Endothelial cell (in vitro differentiated cells): ENCODE data around the gene JAKMIP2. TPM values are rescaled to one million over a fixed set of nuclear protein-coding genes. Genes with fewer than 3 reads are reported as not detected.

ENCODE experiments used
- DNase-seq: peaks from one replicate; pipeline ENCODE4 v3.0.0; 2021; ENCODE audit warnings: low spot score
- H3K27ac Mint-ChIP-seq: one replicate; pipeline ENCODE4 v1.8.0; 2021; ENCODE audit warnings: mixed read lengths, inconsistent platforms; ENCODE audit not compliant: unreplicated experiment
- H3K27me3 Mint-ChIP-seq: one replicate; pipeline ENCODE4 v1.8.0; 2021; ENCODE audit warnings: mild to moderate bottlenecking, moderate library complexity, mixed read lengths, inconsistent platforms; ENCODE audit not compliant: unreplicated experiment
- H3K36me3 Mint-ChIP-seq: one replicate; pipeline ENCODE4 v1.8.0; 2021; ENCODE audit warnings: mild to moderate bottlenecking, low read depth, mixed read lengths, inconsistent platforms; ENCODE audit not compliant: unreplicated experiment
- H3K4me1 Mint-ChIP-seq: one replicate; pipeline ENCODE4 v1.8.0; 2021; ENCODE audit warnings: mild to moderate bottlenecking, mixed read lengths, inconsistent platforms; ENCODE audit not compliant: unreplicated experiment
- H3K4me3 Mint-ChIP-seq: one replicate; pipeline ENCODE4 v1.8.0; 2021; ENCODE audit warnings: mild to moderate bottlenecking, mixed read lengths, inconsistent platforms; ENCODE audit not compliant: unreplicated experiment
- H3K9me3 Mint-ChIP-seq: one replicate; pipeline ENCODE4 v1.8.0; 2021; ENCODE audit warnings: mixed read lengths, inconsistent platforms; ENCODE audit not compliant: unreplicated experiment
- total RNA-seq: library from RNA; stranded (reverse); fragmentation: NEBNext Ultra II Directional; extraction: Animal tissue kit (Norgen Biotek cat#: 25700); gene quantifications from one replicate; pipeline ENCODE4 v1.2.1, GENCODE V29; 2021; ENCODE audit not compliant: unreplicated experiment
- TF ChIP-seq, protein P1 (sequence below): fragments of 200-600 bp; sonication (generic); IDR thresholded peaks from one replicate; pipeline ENCODE4 v1.5.0; 2021; ENCODE audit warnings: antibody characterized with exemption; ENCODE audit not compliant: unreplicated experiment

Gene JAKMIP2
- total RNA-seq, 1 donor from 2014 or later = 4.3 TPM

DNA sequence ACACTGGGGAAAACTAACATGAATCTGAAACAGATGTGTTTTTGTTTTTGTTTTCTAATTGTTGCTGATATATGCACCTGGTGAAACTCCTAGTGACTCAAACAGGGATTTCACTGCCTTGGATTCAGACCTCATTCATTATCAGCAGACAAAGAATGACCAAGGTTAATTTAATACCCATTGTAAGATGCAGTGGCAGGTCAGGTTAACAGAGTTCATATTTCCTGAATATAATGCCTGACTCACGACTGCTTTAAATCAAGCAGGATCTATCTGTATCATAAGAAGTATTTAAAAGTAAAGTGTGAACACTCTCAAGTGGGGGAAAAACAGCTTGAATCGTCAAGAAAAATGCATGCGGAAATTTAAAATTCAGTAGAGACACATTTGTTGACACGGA is 5.5 kb downstream of the JAKMIP2 start:
- Mint-ChIP-seq H3K4me1 (peaks cover 4% of the 10 kb centered on the region), H3K27ac (no peak overlapping the region), H3K27me3 (no peaks in the 10 kb centered on the region), H3K36me3 (no peaks in the 10 kb centered on the region), H3K4me3 (no peak overlapping the region), H3K9me3 (no peaks in the 10 kb centered on the region)
- TF ChIP-seq, protein P1, sequence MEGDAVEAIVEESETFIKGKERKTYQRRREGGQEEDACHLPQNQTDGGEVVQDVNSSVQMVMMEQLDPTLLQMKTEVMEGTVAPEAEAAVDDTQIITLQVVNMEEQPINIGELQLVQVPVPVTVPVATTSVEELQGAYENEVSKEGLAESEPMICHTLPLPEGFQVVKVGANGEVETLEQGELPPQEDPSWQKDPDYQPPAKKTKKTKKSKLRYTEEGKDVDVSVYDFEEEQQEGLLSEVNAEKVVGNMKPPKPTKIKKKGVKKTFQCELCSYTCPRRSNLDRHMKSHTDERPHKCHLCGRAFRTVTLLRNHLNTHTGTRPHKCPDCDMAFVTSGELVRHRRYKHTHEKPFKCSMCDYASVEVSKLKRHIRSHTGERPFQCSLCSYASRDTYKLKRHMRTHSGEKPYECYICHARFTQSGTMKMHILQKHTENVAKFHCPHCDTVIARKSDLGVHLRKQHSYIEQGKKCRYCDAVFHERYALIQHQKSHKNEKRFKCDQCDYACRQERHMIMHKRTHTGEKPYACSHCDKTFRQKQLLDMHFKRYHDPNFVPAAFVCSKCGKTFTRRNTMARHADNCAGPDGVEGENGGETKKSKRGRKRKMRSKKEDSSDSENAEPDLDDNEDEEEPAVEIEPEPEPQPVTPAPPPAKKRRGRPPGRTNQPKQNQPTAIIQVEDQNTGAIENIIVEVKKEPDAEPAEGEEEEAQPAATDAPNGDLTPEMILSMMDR = no peak
- DNase-seq = no peak

DNA sequence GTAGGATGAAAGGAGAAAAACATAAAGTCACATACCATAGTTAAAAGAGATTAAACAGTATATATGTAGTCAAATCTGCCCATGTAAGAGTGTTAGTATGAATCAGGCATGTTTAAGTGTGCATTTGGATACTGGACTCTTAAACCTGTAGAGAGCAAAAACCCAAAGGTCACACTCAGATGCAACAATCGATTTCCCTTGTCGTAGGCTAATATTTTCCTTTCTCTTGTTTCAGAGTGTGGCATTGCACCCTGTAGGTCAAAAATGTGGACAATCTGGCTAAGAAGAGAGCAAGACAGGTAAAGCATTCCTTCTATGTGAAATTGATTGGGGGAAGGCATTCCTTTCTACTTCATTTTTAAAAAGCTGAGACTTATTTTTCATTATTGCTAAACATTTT is 8.9 kb downstream of the JAKMIP2 start:
- DNase-seq = no peak
- TF ChIP-seq, protein P1 = no peak
- no peaks in the 10 kb centered on the region for H3K4me1 Mint-ChIP-seq
- no peaks in the 10 kb centered on the region for H3K9me3 Mint-ChIP-seq
- no peaks in the 10 kb centered on the region for H3K36me3 Mint-ChIP-seq
- H3K27me3 Mint-ChIP-seq = no peaks in the 10 kb centered on the region
- H3K27ac Mint-ChIP-seq = no peak overlapping the region
- H3K4me3 Mint-ChIP-seq = no peak overlapping the region

DNA sequence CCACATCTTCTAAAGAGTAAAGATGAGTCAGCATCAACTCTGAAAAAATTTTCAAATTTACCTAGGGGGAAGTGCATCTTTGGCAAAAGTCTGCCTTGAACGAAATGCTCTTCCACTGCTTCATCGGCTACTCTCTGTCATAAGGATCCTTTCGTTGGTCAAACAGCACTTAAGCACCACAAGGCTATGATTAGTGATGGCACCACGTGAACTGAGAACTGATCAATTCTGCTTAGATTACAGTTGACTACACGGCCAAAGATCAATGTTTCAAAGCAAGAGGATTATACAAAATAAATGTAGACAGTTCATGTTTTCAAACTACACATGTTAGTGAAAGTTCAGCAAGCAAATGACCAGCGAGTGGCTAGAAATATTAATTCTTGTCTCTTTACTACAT is 9.4 kb downstream of the JAKMIP2 start:
- TF ChIP-seq, protein P1 = no peak
- Mint-ChIP-seq H3K4me1 (no peaks in the 10 kb centered on the region), H3K36me3 (no peaks in the 10 kb centered on the region), H3K27me3 (no peaks in the 10 kb centered on the region), H3K9me3 (no peaks in the 10 kb centered on the region), H3K4me3 (no peak overlapping the region), H3K27ac (no peak overlapping the region)
- DNase-seq = no peak

DNA sequence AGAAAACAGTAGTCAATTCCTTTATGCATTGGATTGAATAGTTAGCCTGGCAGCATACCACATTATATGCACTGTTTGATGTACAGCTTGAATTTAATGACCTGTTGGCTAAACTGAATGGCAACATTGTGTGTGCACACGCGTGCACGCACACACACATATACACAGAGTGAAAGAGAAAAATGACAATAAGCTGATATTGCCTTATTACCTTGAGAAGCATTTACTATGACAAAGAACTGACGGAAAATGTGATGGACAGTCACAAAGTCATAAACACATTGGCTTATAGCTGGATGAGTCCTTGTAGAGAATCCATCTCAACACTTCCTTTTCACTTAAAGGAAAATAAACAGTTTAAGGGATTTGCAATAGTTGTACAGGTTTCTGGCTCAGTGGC is 15.5 kb downstream of the JAKMIP2 start:
- DNase-seq = no peak
- Mint-ChIP-seq H3K4me1 (no peaks in the 10 kb centered on the region), H3K27ac (no peak overlapping the region), H3K27me3 (no peaks in the 10 kb centered on the region), H3K9me3 (no peaks in the 10 kb centered on the region), H3K4me3 (no peak overlapping the region), H3K36me3 (no peaks in the 10 kb centered on the region)
- TF ChIP-seq, protein P1 = no peak

DNA sequence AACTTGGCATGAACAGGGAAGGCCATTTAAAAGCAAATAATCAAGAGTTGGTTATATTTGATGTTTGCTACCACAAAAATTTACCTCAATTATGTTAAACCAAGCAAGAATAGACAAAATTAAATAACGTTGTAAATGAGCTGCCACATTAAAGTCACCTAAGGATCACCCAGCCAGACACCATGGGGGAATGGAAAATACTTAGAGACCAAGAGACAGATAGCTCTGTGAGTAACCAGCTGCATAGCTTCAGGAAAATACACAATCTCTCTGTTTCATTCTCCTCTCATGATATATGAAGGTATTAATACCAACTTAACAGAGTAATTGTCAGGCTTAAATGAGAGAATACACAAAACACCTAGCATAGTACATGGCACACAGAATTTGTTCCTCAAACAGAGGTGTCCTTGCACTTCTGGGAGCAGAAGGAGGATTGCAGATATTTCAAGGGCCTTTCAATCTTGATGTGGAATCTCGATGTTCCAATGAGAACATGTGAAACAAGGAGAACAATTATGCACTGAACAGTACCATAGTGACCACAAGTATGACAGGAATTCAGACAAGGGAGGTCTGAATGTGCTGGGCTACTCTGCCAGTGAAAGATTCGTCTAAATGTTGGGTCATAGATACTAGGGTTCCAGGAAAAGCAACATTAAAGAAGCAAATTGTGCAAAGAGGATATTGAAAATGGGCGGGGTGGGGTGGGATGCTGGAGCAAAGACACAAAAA is 18.6 kb downstream of the JAKMIP2 start:
- Mint-ChIP-seq H3K9me3 (no peaks in the 10 kb centered on the region), H3K4me3 (no peak overlapping the region), H3K4me1 (no peaks in the 10 kb centered on the region), H3K36me3 (no peaks in the 10 kb centered on the region), H3K27me3 (no peaks in the 10 kb centered on the region), H3K27ac (no peak overlapping the region)
- DNase-seq = no peak
- TF ChIP-seq, protein P1 = no peak
